ENCODE data around the gene MYADML2.
A peak's percentile ranks its signal among the peaks of the same experiment; 100 is the strongest.

The MYADML2 gene

DNA sequence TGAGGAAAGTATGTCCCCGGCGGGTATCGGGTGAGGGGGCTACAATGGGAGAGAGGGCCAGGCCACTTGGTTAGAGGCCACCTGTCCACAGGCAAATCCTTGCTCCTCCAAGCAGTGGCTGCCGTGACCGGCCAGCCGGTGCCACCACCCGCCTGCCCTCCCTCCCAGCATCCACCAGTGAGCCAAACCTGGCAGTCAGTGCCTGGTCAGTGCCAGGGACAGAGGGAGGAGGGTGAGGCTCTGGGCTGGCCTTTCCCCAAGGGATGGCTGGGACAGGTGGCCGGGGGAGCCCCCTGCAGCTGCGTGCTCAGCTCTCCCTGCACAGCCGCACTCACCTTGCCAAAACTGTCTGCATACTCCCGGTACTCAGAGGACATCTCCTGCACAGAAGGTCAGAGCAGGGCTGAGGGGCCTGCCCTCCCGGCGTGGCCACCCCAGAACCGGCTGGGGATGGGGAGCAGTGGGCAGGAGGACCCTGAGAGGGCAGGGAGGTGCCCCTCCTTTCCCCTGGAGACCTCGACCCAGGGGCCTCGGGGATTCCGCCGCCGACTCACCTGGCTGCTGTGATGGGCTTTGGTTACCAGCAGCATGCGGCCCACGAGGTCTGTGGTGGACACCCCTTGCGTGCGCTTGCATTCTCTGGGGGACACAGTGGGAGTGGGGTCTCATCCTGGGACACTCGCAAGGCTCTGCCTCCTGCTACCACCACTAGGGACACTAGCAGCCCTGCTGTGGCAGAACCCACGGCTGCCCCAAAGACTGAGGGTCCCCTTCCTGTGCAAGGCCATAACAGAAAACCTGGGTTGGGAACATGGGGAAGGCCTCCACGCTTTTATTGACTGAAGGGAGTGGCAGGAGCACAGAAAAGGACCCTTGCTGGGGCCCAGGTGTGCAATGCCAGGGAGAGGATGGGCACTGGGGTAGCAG, 39.6 kb downstream of the MYADML2 start:
- TF ChIP-seq EP300 (IDR thresholded peaks at IDR 0.05; ENCODE audit: borderline replicate concordance), result no peak
- TF ChIP-seq, protein P1, sequence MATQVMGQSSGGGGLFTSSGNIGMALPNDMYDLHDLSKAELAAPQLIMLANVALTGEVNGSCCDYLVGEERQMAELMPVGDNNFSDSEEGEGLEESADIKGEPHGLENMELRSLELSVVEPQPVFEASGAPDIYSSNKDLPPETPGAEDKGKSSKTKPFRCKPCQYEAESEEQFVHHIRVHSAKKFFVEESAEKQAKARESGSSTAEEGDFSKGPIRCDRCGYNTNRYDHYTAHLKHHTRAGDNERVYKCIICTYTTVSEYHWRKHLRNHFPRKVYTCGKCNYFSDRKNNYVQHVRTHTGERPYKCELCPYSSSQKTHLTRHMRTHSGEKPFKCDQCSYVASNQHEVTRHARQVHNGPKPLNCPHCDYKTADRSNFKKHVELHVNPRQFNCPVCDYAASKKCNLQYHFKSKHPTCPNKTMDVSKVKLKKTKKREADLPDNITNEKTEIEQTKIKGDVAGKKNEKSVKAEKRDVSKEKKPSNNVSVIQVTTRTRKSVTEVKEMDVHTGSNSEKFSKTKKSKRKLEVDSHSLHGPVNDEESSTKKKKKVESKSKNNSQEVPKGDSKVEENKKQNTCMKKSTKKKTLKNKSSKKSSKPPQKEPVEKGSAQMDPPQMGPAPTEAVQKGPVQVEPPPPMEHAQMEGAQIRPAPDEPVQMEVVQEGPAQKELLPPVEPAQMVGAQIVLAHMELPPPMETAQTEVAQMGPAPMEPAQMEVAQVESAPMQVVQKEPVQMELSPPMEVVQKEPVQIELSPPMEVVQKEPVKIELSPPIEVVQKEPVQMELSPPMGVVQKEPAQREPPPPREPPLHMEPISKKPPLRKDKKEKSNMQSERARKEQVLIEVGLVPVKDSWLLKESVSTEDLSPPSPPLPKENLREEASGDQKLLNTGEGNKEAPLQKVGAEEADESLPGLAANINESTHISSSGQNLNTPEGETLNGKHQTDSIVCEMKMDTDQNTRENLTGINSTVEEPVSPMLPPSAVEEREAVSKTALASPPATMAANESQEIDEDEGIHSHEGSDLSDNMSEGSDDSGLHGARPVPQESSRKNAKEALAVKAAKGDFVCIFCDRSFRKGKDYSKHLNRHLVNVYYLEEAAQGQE (IDR thresholded peaks at IDR 0.05; ENCODE audit: low read depth), result no peak
- no peak for TF ChIP-seq USF1 (IDR thresholded peaks at IDR 0.05)
- TF ChIP-seq EGR1 (IDR thresholded peaks at IDR 0.05), result no peak
- no peak for TF ChIP-seq YY1 (IDR thresholded peaks at IDR 0.05; ENCODE audit: low read depth)
- TF ChIP-seq RAD21 (IDR thresholded peaks at IDR 0.05; ENCODE audit: low read depth), result no peak
- no peak for TF ChIP-seq ZBTB7A (IDR thresholded peaks at IDR 0.05; ENCODE audit: low read depth)
- no peak for TF ChIP-seq NFIC (IDR thresholded peaks at IDR 0.05)
- no peak for TF ChIP-seq TAF1 (IDR thresholded peaks at IDR 0.05; ENCODE audit: low read depth)
- no peak for TF ChIP-seq FOXM1 (IDR thresholded peaks at IDR 0.05; ENCODE audit: borderline replicate concordance, low read depth)
- TF ChIP-seq, protein P2, sequence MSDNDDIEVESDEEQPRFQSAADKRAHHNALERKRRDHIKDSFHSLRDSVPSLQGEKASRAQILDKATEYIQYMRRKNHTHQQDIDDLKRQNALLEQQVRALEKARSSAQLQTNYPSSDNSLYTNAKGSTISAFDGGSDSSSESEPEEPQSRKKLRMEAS (IDR thresholded peaks at IDR 0.05), result no peak
- no peak for TF ChIP-seq TEAD4 (IDR thresholded peaks at IDR 0.05)

DNA sequence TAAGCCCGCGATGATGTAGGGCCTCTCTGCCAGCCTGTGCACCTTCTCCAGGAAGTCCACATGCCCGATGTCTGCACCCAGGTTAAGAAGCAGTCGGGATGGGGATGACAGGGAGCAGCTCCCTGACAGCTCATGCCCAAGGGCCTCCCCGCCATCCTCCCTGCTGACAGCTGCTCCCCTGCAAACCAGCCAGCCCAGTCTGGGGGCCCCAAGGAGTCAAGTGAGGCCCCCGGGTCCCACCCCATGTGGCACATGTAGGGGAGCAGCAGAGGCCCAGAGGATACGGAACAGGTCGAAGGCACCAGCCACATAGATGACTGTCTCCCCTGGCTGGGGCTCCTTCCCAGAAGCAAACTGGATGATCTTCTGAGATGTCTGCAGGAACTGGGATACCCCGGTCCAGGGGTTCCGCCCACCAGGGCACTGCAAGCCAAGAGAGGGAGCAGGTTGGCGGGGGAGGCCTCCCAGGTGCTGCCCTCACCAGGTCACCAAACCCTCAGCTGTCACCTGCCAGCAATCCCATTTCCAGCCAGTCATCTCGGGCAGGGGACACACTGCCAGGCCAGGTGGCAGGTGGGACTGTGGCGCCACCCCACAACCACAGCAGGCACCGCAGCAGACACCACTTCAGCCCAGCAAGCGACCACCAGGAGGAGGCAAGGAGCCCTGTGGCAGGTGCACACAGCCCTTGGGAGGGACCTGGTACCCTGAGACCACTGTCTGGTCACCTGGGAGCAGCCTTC, 40.4 kb downstream of the MYADML2 start:
- TF ChIP-seq CEBPB (IDR thresholded peaks at IDR 0.05) (no peak), TEAD4 (IDR thresholded peaks at IDR 0.05) (no peak), RAD21 (IDR thresholded peaks at IDR 0.05; ENCODE audit: low read depth) (peak; percentile 4; the same call in 1 of the 2 replicates)

DNA sequence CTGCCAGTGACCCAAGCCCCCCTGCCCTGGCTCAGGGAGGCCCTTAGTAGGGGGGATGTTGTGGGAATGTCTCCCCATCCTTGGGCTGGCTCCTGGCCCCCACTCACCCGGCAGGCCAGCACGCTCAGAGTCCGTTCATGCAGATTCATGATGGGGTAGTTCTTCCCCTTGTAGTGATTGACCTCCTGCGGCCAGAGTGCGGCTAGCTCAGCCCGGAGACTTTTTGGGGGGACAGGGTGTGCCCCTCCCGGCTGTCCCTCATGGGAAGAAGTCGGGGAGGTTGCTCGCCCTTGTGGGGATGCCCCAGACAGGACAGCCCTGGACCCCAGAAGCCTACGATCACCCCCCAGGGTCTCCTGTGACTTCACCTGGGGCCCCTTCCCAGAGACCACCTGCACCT, 41.0 kb downstream of the MYADML2 start:
- TF ChIP-seq RAD21 (IDR thresholded peaks at IDR 0.05; ENCODE audit: low read depth) (no peak), EP300 (IDR thresholded peaks at IDR 0.05; ENCODE audit: borderline replicate concordance) (no peak)
- TF ChIP-seq, protein P1 (IDR thresholded peaks at IDR 0.05; ENCODE audit: low read depth), result no peak

DNA sequence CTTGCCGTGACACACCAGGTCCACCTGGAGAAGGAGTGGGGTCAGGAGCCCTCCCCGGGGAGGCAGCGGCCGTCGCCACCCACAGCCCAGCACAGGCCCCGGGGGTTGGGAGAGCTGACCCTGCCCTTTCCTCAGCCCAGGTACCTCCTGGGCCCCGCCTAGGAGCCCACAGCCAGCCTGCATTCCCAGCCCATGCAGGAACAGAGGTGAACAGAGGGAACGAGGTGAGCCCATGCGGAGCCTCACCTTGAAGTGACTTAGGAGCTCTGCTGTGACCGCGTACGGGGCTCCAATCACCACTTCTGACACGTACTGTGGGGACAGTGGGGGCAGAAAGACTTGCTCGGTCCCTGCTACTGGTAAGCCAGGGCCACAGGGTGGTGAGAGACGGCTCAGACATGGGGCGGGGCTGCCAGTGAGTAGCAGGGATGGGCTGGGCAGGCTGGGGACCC, 41.6 kb downstream of the MYADML2 start:
- TF ChIP-seq, protein P2 (IDR thresholded peaks at IDR 0.05), result no peak
- TF ChIP-seq TCF12 (IDR thresholded peaks at IDR 0.05; ENCODE audit: low read depth) (no peak), TAF1 (IDR thresholded peaks at IDR 0.05; ENCODE audit: low read depth) (no peak), ZBTB7A (IDR thresholded peaks at IDR 0.05; ENCODE audit: low read depth) (no peak), CREB1 (IDR thresholded peaks at IDR 0.05; ENCODE audit: low read depth) (no peak)

- TF ChIP-seq ZBTB7A (IDR thresholded peaks at IDR 0.05; ENCODE audit: low read depth) (no peak), YY1 (IDR thresholded peaks at IDR 0.05; ENCODE audit: low read depth) (no peak), CEBPB (IDR thresholded peaks at IDR 0.05) (no peak), EP300 (IDR thresholded peaks at IDR 0.05; ENCODE audit: borderline replicate concordance) (no peak), TAF1 (IDR thresholded peaks at IDR 0.05; ENCODE audit: low read depth) (no peak)
- TF ChIP-seq, protein P1 (IDR thresholded peaks at IDR 0.05; ENCODE audit: low read depth), result no peak
- TF ChIP-seq, protein P2 (IDR thresholded peaks at IDR 0.05), result no peak
Observed at GRCh38 chr17:81904600-81905423, 42.2 kb downstream of the MYADML2 start.
